Glutamatergic neuron (in vitro differentiated cells): ENCODE data around the gene MIEN1. TPM values are rescaled to one million over a fixed set of nuclear protein-coding genes. Genes with fewer than 3 reads are reported as not detected.

ENCODE experiments used
- DNase-seq: peaks from one replicate; pipeline ENCODE4 v3.0.0; 2022
- H3K27ac Mint-ChIP-seq: one replicate; pipeline ENCODE4 v1.8.0; 2020; ENCODE audit warnings: mild to moderate bottlenecking, mixed read lengths, inconsistent platforms; ENCODE audit not compliant: unreplicated experiment
- H3K27me3 Mint-ChIP-seq: one replicate; pipeline ENCODE4 v1.8.0; 2020; ENCODE audit warnings: mild to moderate bottlenecking, moderate library complexity, mixed read lengths, inconsistent platforms; ENCODE audit not compliant: unreplicated experiment
- H3K36me3 Mint-ChIP-seq: one replicate; pipeline ENCODE4 v1.8.0; 2020; ENCODE audit warnings: mild to moderate bottlenecking, mixed read lengths, inconsistent platforms; ENCODE audit not compliant: unreplicated experiment
- H3K4me1 Mint-ChIP-seq: one replicate; pipeline ENCODE4 v1.8.0; 2020; ENCODE audit warnings: mild to moderate bottlenecking, low read depth, mixed read lengths, inconsistent platforms; ENCODE audit not compliant: unreplicated experiment
- H3K4me3 Mint-ChIP-seq: one replicate; pipeline ENCODE4 v1.8.0; 2020; ENCODE audit warnings: mild to moderate bottlenecking, mixed read lengths, inconsistent platforms; ENCODE audit not compliant: unreplicated experiment
- H3K9me3 Mint-ChIP-seq: one replicate; pipeline ENCODE4 v1.8.0; 2020; ENCODE audit warnings: mild to moderate bottlenecking, moderate library complexity, mixed read lengths, inconsistent platforms; ENCODE audit not compliant: unreplicated experiment
- total RNA-seq: library from RNA; stranded (reverse); fragmentation: NEBNext Ultra II Directional; extraction: Animal tissue kit (Norgen Biotek cat#: 25700); gene quantifications from one replicate; pipeline ENCODE4 v1.2.1, GENCODE V29; 2021; ENCODE audit not compliant: unreplicated experiment
- TF ChIP-seq, protein P1 (sequence below): fragments of 200-600 bp; sonication (generic); IDR thresholded peaks from one replicate; pipeline ENCODE4 v1.5.0; 2021; ENCODE audit not compliant: partially characterized antibody, unreplicated experiment

The MIEN1 gene
- total RNA-seq, 1 donor from 2014 or later, result 52.2 TPM

DNA sequence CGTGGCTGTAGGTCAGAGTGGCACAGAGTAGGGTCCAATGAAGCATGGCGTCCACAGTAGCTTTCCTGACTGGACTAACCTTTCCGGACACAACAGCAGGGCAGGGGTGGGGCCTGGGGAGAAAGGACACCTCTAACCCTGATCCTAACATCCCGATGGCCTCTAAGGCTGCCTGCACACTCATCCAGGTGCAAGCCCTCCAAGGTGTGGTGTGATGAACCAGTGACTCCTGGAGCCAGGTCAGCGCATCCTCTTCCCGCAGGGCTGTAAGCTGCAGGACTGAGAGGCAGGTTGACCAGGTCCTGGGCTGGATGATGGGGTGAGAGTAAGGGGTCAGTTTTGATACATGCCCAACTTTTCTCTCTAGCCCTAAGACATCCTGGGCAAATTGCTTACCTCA lies 33.6 kb downstream of the MIEN1 start:
- H3K4me3 Mint-ChIP-seq, result no peak overlapping the region
- H3K4me1 Mint-ChIP-seq, result peaks cover 4% of the 10 kb centered on the region
- H3K27me3 Mint-ChIP-seq, result peaks cover 7% of the 10 kb centered on the region
- DNase-seq, result no peak
- H3K9me3 Mint-ChIP-seq, result peaks cover 5% of the 10 kb centered on the region
- no peak overlapping the region for H3K27ac Mint-ChIP-seq
- TF ChIP-seq, protein P1, sequence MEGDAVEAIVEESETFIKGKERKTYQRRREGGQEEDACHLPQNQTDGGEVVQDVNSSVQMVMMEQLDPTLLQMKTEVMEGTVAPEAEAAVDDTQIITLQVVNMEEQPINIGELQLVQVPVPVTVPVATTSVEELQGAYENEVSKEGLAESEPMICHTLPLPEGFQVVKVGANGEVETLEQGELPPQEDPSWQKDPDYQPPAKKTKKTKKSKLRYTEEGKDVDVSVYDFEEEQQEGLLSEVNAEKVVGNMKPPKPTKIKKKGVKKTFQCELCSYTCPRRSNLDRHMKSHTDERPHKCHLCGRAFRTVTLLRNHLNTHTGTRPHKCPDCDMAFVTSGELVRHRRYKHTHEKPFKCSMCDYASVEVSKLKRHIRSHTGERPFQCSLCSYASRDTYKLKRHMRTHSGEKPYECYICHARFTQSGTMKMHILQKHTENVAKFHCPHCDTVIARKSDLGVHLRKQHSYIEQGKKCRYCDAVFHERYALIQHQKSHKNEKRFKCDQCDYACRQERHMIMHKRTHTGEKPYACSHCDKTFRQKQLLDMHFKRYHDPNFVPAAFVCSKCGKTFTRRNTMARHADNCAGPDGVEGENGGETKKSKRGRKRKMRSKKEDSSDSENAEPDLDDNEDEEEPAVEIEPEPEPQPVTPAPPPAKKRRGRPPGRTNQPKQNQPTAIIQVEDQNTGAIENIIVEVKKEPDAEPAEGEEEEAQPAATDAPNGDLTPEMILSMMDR, result no peak
- no peaks in the 10 kb centered on the region for H3K36me3 Mint-ChIP-seq

DNA sequence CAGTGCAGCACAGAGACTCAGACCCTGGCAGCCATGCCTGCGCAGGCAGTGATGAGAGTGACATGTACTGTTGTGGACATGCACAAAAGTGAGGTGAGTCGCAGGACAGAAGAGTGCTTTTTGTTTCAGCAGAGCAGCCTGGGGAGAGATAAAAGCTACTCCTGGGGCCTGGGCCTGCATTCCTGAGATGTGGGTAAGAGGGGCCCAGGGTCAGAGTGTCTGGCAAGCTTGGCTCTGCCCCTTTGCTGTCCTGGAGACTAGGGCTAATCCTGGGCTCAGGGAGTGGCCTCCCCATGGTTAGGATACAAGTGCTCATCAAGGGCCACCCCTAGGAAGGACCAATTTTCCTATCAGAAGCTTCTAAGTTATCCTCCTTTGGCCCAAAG lies 35.2 kb downstream of the MIEN1 start:
- H3K27me3 Mint-ChIP-seq, result peaks cover 5% of the 10 kb centered on the region
- no peak overlapping the region for H3K27ac Mint-ChIP-seq
- H3K9me3 Mint-ChIP-seq, result peaks cover 5% of the 10 kb centered on the region
- H3K4me3 Mint-ChIP-seq, result no peak overlapping the region
- DNase-seq, result no peak
- H3K36me3 Mint-ChIP-seq, result no peaks in the 10 kb centered on the region
- TF ChIP-seq, protein P1, result no peak
- peaks cover 4% of the 10 kb centered on the region for H3K4me1 Mint-ChIP-seq

DNA sequence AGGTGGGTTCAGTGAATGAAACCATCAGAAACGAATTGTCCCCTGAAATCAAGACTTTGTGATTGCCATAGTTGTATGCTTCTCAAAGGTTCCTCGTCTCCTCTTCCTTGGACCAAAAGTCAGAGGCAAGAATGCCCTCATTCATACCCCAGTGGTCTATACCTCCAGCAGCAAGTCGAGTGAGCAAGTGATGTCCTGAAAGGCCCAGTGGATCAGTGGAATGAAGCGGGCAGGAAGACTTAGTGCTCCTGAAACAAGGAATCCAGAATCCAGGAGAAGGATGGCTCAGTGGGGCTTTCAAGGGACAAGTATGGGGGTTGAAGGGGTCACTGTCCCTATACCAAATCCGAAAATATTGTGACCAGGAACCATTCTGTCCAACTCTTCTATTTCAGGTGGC lies 35.7 kb downstream of the MIEN1 start:
- Mint-ChIP-seq H3K36me3 (no peaks in the 10 kb centered on the region), H3K4me1 (peaks cover 2% of the 10 kb centered on the region), H3K27ac (no peak overlapping the region), H3K9me3 (peaks cover 5% of the 10 kb centered on the region), H3K27me3 (peaks cover 3% of the 10 kb centered on the region), H3K4me3 (no peak overlapping the region)
- TF ChIP-seq, protein P1, result no peak
- DNase-seq, result no peak

DNA sequence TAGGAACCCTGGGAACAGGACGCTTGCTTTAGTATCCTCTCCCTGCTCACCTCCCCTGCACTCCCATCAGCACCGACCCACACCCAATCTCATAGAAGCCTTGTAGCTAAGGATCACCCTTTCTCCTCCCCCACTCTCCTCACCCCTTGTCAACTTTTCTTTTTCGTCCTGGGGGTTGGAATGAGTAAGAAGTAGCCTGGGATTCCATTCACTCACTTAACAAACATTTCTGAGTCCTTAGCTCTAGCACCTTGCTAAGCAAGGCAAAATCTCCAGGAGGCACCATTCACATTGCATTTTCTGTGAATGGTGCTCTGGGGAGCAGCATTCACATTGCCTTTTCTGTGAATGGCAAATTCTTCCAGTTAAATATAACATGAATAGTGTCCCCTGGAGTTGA lies 41.4 kb downstream of the MIEN1 start:
- Mint-ChIP-seq H3K36me3 (peaks cover 13% of the 10 kb centered on the region), H3K4me1 (peaks cover 10% of the 10 kb centered on the region), H3K4me3 (peak overlapping the region; percentile 97), H3K27me3 (peaks cover 6% of the 10 kb centered on the region), H3K27ac (no peak overlapping the region), H3K9me3 (peaks cover 7% of the 10 kb centered on the region)
- DNase-seq, result no peak
- TF ChIP-seq, protein P1, result no peak

DNA sequence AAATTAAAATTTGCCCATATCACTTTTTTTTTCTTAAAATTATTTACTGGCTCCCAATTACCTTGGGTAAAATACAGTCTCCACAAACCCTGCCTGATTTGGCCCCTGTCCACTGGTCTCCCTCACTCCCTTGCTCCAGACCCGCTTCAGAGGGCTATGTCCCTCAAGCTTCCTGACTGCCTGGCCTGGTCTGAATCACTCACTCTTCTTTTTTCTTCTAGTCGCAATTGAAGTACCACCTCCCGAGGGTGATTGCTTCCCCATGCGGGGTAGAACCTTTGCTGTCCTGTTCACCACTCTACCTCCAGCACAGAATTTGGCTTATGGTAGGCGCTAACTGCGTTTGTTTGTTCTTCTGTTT lies 41.9 kb downstream of the MIEN1 start:
- H3K9me3 Mint-ChIP-seq, result peaks cover 7% of the 10 kb centered on the region
- DNase-seq, result no peak
- peak overlapping the region; percentile 87 for H3K27ac Mint-ChIP-seq
- peaks cover 6% of the 10 kb centered on the region for H3K27me3 Mint-ChIP-seq
- peak overlapping the region; percentile 97 for H3K4me3 Mint-ChIP-seq
- peaks cover 10% of the 10 kb centered on the region for H3K4me1 Mint-ChIP-seq
- TF ChIP-seq, protein P1, result no peak
- peaks cover 13% of the 10 kb centered on the region for H3K36me3 Mint-ChIP-seq
